Brain microvascular endothelial cell (primary cell): Measurements from ENCODE around the gene ST14.

Source experiments
- DNase-seq: peaks from one replicate; pipeline ENCODE4 v3.0.0-alpha.2; 2020
- H3K27ac ChIP-seq: fragments of 250-450 bp; sonication (Bioruptor Pico); 2 replicates; pipeline ENCODE4 v1.5.1; 2020; ENCODE audit warnings: mild to moderate bottlenecking, moderate library complexity
- H3K27me3 ChIP-seq: fragments of 250-450 bp; sonication (Bioruptor Pico); replicated peaks from 2 replicates; pipeline ENCODE4 v1.5.1; 2020; ENCODE audit warnings: mild to moderate bottlenecking
- H3K36me3 ChIP-seq: fragments of 250-450 bp; sonication (Bioruptor Pico); replicated peaks from 2 replicates; pipeline ENCODE4 v1.5.1; 2020; ENCODE audit warnings: mild to moderate bottlenecking
- H3K4me3 ChIP-seq: 2 replicates; pipeline ENCODE4 v1.5.1; 2011; ENCODE audit warnings: low read depth, mild to moderate bottlenecking, control low read depth, low read length, moderate library complexity
- in situ Hi-C: cut with HindIII; loops from 2 replicates; pipeline ENCODE4 v1.10.0; 2017; ENCODE audit warnings: low sequenced_read_pairs, low pct_ligation_motif_present
- TF ChIP-seq, protein P1 (sequence below): IDR thresholded peaks from 2 replicates; pipeline ENCODE4 v1.5.1; 2011; ENCODE audit warnings: low read depth, mild to moderate bottlenecking, moderate library complexity, low read length, control low read depth, inconsistent platforms; ENCODE audit errors: missing control alignments

The ST14 gene

DNA sequence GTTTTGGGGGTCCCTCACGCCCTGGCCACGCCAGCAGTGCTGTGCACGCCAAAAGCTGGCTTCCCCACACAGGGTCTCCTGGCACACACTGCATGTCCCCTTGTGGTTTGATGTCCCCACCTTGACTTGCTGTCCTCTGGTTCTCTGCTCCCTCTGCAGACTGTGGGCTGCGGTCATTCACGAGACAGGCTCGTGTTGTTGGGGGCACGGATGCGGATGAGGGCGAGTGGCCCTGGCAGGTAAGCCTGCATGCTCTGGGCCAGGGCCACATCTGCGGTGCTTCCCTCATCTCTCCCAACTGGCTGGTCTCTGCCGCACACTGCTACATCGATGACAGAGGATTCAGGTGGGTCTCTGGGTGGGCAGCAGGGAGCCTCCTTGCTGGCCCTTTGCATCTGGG, 40.2 kb downstream of the ST14 start:
- in situ Hi-C loops, result loop anchor here (25.0 kb wide), 1 partner anchor 188 kb away; no protein-coding TSS in a partner anchor
- no peaks in the 10 kb centered on the region for H3K27me3 ChIP-seq
- TF ChIP-seq, protein P1, sequence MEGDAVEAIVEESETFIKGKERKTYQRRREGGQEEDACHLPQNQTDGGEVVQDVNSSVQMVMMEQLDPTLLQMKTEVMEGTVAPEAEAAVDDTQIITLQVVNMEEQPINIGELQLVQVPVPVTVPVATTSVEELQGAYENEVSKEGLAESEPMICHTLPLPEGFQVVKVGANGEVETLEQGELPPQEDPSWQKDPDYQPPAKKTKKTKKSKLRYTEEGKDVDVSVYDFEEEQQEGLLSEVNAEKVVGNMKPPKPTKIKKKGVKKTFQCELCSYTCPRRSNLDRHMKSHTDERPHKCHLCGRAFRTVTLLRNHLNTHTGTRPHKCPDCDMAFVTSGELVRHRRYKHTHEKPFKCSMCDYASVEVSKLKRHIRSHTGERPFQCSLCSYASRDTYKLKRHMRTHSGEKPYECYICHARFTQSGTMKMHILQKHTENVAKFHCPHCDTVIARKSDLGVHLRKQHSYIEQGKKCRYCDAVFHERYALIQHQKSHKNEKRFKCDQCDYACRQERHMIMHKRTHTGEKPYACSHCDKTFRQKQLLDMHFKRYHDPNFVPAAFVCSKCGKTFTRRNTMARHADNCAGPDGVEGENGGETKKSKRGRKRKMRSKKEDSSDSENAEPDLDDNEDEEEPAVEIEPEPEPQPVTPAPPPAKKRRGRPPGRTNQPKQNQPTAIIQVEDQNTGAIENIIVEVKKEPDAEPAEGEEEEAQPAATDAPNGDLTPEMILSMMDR, result no peak
- DNase-seq, result no peak
- no peak overlapping the region for H3K27ac ChIP-seq
- no peaks in the 10 kb centered on the region for H3K36me3 ChIP-seq
- H3K4me3 ChIP-seq, result no peak overlapping the region

DNA sequence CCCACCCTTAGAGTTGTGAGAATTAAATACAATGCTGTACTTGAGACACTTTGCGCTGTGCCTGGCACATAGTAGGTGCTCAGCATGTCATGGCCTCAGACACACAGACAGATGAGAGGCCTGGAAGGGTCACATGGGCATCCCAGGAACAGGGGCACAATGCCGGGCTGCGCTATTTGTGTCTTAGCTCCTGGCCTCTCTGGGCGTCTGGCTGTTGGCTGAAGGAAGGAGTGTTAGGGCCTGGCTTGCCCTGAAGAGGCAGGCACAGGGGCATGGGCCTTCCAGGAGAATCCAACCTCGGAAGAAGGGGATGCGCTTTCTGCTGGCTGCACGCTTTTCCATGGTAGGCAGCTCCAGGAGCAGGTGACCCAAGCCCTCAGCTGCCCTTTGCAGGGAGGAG, 41.4 kb downstream of the ST14 start:
- Histone ChIP-seq H3K27ac (no peak overlapping the region), H3K4me3 (no peak overlapping the region), H3K36me3 (no peaks in the 10 kb centered on the region), H3K27me3 (no peaks in the 10 kb centered on the region)
- TF ChIP-seq, protein P1, result no peak
- no peak for DNase-seq
- in situ Hi-C loops, result loop anchor here (25.0 kb wide), 1 partner anchor 186 kb away; no protein-coding TSS in a partner anchor

DNA sequence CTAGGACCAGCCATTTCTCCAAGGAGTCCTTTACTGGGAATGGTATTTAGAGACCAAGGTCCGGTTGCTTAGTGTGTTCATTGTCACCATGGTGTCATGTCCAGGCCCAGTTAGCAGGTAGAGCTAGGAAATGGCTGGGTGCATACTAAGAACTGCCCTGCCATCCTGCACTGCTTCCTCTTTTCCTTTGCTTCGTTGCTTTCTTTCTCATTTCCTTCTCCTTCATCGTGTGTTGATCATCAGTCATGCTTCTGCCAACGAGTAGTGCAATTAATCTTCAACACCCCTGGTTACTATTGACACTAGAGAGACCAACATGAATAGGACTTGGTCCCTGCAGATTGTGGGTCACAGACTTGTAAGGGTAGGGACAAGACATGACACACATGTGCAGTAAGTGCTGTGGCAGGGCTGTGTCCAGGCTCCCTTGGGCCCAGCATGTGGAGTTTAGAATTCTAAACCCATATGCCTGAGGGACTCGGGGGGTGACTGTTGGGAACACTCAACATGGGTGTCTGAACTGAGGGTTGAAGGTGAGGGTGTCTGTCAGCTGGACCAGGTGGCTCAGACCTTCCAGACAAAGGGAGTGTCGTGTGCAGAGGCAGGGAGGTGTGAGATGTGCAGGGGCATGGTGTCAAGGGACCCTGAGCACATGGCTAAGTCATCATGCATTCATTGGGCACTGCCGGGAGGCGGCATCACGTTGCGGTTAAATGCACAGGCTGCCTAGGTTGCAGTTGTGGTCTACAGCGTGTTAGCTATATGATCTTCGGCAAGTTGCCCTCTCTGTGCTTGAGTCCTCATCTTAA, 42.6 kb downstream of the ST14 start:
- in situ Hi-C loops, result loop anchor here (25.0 kb wide), 1 partner anchor 185 kb away; no protein-coding TSS in a partner anchor
- Histone ChIP-seq H3K4me3 (no peak overlapping the region), H3K27ac (no peak overlapping the region), H3K36me3 (no peaks in the 10 kb centered on the region), H3K27me3 (no peaks in the 10 kb centered on the region)
- DNase-seq, result no peak
- TF ChIP-seq, protein P1, result no peak

DNA sequence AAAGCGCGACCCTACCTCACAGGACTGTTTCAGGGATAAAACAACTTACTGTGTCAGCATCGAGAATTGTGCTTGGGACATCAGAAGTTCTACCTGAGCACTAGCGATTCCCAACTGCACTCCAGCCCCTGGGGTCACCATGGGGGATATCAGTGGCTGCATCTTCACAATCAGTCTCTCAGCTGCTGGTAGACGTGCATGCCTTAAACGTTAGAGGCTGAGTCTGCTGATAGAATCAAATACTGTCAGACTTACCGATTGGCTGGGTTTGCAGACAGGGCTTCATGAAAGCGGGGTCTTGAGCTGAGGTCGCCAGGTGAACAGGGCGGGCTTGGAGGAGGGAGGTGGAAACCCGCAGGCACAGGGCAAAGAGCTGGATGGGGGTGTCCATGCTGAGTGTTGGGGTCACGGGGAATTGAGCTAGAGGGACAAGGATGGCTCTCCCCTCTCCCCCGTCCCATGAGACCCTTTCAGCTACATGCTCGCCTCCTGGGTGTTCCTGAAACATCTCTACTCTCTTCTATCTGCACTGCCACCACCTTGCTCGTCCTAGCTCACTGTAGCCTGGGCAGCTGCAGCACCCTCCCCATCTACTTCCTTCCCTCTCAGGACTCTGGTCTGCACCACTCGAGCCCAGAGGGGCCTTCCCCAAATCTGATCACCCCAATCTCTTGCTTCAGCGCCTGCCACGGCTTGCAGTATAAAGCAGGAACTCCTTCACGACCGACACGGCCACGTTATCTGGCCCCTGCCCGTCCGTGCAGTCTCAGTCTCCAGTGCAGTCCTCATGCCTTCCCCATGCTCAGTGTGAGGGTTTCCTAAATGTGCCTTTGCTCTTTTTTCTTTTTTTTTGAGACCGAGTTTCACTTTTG, 43.5 kb downstream of the ST14 start:
- no peaks in the 10 kb centered on the region for H3K36me3 ChIP-seq

More for the DNA sequence above, 43.5 kb downstream of the ST14 start:
- Histone ChIP-seq H3K27ac (no peak overlapping the region), H3K4me3 (no peak overlapping the region), H3K27me3 (no peaks in the 10 kb centered on the region)
- in situ Hi-C loops, result loop anchor here (25.0 kb wide), 1 partner anchor 184 kb away; no protein-coding TSS in a partner anchor
- TF ChIP-seq, protein P1, result no peak
- DNase-seq, result no peak
